HuH-7.5 (cell line): ENCODE results near the gene ENOX1.

Source experiments
- DNase-seq: peaks from one replicate; pipeline ENCODE4 v3.0.0; 2011; ENCODE audit warnings: low spot score

The ENOX1 gene

GRCh38 chr13:43307921-43308433 is 478.8 kb downstream of the ENOX1 start:
- peak; percentile 22 for DNase-seq

GRCh38 chr13:43307221-43307920 is 479.4 kb downstream of the ENOX1 start:
- DNase-seq = no peak

GRCh38 chr13:43306372-43306771 is 480.4 kb downstream of the ENOX1 start:
- DNase-seq = no peak

GRCh38 chr13:43305416-43305815 is 481.4 kb downstream of the ENOX1 start:
- no peak for DNase-seq

- DNase-seq = no peak
These were observed 481.8 kb downstream of the ENOX1 start for GRCh38 chr13:43304945-43305344.

DNA sequence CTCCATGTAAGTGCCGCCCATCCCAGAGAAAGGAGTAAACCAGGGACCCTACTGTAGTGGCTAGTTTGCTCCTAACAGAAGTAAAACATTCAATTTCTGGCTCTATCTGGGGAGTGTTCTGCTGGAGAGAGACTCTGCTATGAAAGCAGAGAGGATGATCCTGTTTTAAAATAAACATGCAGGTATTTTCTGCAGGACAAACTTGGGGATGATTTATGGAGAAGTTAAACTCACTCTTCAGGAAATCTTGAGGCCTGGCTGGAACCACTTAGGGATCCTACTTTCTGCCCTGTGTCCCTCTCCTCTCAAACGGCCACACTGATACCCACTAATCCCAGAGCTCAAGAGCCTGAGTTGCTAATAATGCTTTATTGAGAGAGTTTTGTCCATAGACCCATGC is 482.3 kb downstream of the ENOX1 start:
- no peak for DNase-seq

DNA sequence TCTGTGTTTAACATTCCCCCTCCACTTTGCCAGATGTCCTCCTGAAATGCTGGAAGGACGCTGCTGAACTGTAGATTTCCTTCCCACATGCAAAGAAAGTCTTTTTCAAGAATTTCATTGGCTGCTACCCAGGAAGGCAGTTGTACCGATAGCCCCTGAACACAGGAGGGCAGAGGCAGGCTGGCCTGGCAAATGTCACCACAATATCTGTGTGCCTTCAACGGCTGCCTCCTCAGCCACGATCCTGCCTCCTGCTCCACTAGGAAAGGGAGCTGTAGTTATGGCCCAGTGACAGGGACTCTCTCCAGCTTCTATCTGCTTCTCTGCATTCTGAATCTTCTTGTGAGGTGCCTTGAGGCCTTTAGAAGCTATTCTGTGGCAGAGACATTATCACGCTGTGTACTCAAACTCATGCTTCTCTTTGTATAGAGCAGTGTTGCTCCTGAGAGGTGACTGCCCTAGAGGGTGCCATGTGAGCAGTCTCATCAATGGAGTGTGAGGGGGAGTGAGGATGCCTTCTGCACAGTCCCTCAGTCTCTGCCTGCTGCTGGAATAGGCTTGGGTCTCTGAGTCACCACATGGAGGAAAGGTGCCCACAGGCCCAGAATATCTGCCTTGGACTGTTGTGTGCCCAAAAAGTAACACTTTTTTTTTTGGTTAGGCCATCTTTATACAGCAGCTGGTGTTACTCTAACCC is 483.6 kb downstream of the ENOX1 start:
- peak; percentile 10 for DNase-seq

GRCh38 chr13:43301346-43301969 is 485.3 kb downstream of the ENOX1 start:
- DNase-seq = no peak

GRCh38 chr13:43300865-43301264 is 485.9 kb downstream of the ENOX1 start:
- no peak for DNase-seq

GRCh38 chr13:43299374-43299773 is 487.4 kb downstream of the ENOX1 start:
- no peak for DNase-seq

- DNase-seq = no peak
These were observed 488.0 kb downstream of the ENOX1 start for GRCh38 chr13:43298816-43299215.

- no peak for DNase-seq
These were observed 488.6 kb downstream of the ENOX1 start for GRCh38 chr13:43297967-43298678.

DNA sequence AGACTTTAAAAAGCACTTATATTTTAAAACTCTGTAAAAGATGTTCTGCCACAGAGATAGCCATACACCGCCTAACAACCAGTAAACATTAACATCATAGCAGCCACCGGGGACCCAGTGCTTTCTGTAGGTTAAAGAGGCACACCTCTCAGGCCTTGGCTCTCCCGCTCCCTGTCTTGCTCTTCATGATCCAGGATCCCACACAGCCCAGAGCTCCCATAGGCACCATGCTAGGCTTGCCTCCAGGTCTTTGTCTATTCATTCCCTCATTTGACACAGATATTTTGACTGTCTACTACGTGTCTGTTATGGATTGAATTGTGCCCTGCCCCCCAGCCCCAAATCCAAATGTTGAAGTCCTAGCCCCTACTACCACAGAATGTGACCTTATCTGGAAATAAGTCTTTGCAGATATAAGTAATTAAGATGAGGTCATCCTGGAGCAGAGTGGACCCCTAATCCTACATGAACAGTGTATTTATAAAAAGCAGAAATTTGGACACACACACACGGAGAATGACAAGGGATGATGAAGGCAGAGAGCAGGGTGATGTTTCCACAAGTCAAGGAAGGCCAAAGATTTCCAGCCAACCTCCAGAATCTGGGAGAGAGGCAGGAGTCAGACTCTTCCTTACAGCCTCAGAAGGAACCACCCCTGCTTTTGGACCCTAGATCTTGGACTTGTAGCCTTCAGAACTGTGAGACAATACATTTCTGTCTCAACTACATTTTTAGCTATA is 490.8 kb downstream of the ENOX1 start:
- no peak for DNase-seq

- no peak for DNase-seq
These were observed 491.5 kb downstream of the ENOX1 start for GRCh38 chr13:43295321-43295720.

DNA sequence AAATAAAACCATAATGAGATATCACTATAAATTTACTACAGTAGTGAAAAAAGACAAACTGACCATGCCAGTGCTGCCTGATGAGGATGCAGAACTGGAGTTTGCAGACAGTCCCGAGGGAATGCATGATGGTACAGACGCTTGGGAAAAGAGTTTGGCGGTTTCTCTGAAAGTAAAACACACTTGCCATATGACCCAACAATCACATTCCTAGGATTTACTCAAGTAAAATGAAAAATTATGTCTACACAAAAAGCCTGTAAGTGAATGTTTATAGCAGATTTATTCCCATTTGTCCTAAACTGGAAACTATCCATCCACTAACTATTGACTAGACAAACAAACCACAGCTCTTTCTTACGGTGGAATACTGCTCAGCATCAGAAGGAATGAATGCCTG is 492.4 kb downstream of the ENOX1 start:
- DNase-seq = no peak

DNA sequence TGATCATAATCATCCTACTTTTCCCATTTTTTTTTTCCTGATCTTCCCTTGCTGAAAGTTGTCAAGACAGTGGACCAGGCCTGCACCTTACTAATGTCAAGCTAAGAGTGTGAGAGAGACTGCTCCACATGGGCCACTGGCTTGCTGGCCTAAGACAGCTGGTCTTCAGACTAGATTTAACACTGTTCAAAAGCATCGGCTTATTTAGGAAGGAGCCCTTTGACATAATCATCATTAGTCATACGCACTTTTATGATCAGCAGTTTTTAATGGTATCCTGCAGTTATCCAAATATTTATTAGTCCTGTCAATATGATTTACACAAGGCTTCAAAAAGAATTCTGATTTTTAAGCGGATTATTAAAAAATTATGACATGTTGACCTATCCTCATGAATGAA is 492.8 kb downstream of the ENOX1 start:
- no peak for DNase-seq

DNA sequence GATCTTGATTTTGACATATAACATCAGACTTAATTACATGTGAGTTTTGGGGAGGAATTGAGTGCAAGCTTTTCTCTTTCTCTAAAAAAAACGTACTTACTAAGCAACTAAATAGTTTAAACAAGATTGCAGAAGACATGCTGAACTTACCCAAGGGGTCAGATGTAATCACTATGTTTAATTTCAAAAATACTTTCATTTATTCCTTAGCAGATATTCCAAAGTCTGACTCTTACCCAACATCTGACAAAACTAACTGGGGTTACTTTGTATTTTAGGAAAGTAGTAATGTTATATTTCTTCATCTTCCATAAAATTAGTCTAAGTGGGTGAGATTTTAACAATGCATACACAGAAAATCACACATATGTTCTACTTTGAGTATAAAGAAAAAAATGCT is 493.2 kb downstream of the ENOX1 start:
- no peak for DNase-seq

GRCh38 chr13:43293008-43293407 is 493.8 kb downstream of the ENOX1 start:
- no peak for DNase-seq

DNA sequence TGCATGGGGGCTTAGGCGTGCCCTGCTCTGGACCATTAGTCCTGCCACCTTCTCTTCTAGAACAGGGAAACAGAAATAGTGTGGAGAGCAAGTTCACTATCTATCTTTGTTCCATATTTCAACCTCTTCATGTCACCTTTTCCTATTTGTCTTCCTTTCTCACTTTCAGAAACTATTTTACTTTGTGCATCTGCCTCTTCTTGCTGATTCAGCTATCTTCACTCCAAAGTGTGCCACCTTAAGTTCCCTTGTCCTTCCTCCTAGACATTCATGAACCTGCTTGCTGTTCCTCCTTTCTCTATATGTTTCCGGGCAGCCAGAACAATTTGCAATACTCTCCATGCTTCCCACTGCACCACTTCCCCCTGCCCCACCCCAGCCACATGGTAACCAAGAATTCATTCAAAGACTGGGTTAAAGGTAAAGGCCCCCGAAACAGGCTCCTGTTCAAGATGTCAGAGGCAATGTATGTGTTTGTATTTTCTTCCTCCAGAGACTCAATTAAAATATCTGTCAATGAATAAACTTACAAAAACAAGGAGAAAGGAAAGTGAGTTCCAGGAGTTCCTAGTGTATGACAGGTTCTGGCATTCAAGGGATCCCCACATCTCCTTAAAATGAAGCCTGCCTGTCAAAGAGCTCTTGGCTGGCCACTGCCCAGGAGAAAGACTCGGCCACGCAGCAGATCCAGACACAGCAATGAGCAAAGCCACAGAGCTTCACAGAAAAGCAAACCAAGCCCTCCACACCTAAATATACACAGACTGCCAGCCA is 495.3 kb downstream of the ENOX1 start:
- no peak for DNase-seq

DNA sequence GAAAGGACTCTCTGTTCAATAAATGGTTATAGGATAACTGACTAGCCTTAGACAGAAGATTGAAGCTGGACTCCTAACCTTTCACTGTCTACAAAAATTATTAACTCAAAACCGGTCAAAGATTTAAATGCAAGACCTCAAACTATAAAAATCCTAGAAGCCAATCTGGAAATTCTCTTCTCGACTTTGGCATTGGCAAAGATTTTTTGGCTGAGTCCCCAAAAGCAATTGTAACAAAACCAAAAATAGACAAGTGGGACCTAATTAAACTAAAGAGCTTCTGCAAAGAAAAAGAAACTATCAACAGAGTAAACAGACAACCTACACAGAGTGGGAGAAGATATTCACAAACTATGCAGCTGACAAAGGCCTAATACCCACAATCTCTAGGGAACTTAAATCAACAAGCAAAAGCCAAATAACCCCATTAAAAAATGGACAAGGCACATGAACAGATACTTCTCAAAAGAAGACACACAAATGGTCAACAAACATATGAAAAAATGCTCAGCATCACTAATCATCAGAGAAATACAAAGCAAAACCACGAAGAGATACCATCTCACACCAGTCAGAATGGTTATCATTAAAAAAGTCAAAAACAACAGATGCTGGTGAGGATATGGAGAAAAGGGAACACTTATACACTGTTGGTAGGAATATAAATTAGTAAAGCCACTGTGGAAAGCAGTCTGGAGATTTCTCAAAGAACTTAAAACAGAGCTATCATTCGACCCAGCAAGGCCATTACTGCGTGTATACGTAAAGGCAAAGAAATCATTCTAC is 497.1 kb downstream of the ENOX1 start:
- no peak for DNase-seq
